ENCODE results near the gene CAP1. TPM values are rescaled to one million over a fixed set of nuclear protein-coding genes. Genes with fewer than 3 reads are reported as not detected.

Gene CAP1
- total and polyA plus RNA-seq, 9 of the 15 experiments (the other 6 are each of a cell fraction or from before 2014, with no cell fraction given) = 230 to 658 (median 281) TPM

DNA sequence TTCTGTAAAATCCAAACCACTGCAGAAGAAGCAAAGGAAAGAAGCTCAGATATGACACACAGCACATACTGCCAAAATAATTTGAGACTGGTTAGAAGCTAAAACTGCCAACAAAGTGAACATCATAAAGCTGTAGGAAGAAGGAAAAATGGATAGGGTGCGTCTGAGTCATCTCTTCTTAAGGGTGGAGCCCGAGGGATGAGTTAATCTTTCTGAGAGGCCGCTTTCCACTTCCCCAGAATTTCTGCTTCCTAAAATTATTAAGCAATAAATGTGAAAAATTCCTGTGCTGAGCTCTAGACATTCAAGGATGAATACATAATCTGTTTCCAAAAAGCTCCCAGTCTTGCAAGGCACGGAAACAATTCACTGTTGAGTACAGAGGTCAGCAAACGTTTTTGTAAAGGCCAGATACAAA lies 36.4 kb downstream of the CAP1 start (continued):
- TF ChIP-seq ZNF551 (CRISPR knock-in tag; IDR thresholded peaks at IDR 0.05) (no peak), MCM5 (IDR thresholded peaks at IDR 0.05; ENCODE audit: low read depth) (no peak), ZBTB1 (CRISPR knock-in tag; IDR thresholded peaks at IDR 0.05; ENCODE audit: borderline replicate concordance, low read depth) (no peak), KDM4B (IDR thresholded peaks at IDR 0.05; ENCODE audit: borderline replicate concordance in 2 of 2, low read depth in 1 of 2) (no peak), TFAP4 (CRISPR knock-in tag; IDR thresholded peaks at IDR 0.05; ENCODE audit: borderline replicate concordance) (no peak), HNRNPL (IDR thresholded peaks at IDR 0.05; ENCODE audit: low read depth, low read length) (no peak), TRIM28 (IDR thresholded peaks at IDR 0.05) (no peak), BDP1 (IDR thresholded peaks at IDR 0.05; ENCODE audit: insufficient read depth, insufficient read length) (no peak), ILF3 (IDR thresholded peaks at IDR 0.05; ENCODE audit: borderline replicate concordance) (no peak), SMARCA4 (IDR thresholded peaks at IDR 0.05) (peak; percentile 74)
- TF ChIP-seq, protein P1, sequence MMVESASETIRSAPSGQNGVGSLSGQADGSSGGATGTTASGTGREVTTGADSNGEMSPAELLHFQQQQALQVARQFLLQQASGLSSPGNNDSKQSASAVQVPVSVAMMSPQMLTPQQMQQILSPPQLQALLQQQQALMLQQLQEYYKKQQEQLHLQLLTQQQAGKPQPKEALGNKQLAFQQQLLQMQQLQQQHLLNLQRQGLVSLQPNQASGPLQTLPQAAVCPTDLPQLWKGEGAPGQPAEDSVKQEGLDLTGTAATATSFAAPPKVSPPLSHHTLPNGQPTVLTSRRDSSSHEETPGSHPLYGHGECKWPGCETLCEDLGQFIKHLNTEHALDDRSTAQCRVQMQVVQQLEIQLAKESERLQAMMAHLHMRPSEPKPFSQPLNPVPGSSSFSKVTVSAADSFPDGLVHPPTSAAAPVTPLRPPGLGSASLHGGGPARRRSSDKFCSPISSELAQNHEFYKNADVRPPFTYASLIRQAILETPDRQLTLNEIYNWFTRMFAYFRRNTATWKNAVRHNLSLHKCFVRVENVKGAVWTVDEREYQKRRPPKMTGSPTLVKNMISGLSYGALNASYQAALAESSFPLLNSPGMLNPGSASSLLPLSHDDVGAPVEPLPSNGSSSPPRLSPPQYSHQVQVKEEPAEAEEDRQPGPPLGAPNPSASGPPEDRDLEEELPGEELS (CRISPR knock-in tag; IDR thresholded peaks at IDR 0.05; ENCODE audit: borderline replicate concordance) = no peak
- TF ChIP-seq, protein P2, sequence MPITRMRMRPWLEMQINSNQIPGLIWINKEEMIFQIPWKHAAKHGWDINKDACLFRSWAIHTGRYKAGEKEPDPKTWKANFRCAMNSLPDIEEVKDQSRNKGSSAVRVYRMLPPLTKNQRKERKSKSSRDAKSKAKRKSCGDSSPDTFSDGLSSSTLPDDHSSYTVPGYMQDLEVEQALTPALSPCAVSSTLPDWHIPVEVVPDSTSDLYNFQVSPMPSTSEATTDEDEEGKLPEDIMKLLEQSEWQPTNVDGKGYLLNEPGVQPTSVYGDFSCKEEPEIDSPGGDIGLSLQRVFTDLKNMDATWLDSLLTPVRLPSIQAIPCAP (CRISPR knock-in tag; IDR thresholded peaks at IDR 0.05; ENCODE audit: borderline replicate concordance) = no peak
- TF ChIP-seq, protein P3, sequence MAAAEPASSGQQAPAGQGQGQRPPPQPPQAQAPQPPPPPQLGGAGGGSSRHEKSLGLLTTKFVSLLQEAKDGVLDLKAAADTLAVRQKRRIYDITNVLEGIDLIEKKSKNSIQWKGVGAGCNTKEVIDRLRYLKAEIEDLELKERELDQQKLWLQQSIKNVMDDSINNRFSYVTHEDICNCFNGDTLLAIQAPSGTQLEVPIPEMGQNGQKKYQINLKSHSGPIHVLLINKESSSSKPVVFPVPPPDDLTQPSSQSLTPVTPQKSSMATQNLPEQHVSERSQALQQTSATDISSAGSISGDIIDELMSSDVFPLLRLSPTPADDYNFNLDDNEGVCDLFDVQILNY (CRISPR knock-in tag; IDR thresholded peaks at IDR 0.05) = no peak
- TF ChIP-seq, protein P4, sequence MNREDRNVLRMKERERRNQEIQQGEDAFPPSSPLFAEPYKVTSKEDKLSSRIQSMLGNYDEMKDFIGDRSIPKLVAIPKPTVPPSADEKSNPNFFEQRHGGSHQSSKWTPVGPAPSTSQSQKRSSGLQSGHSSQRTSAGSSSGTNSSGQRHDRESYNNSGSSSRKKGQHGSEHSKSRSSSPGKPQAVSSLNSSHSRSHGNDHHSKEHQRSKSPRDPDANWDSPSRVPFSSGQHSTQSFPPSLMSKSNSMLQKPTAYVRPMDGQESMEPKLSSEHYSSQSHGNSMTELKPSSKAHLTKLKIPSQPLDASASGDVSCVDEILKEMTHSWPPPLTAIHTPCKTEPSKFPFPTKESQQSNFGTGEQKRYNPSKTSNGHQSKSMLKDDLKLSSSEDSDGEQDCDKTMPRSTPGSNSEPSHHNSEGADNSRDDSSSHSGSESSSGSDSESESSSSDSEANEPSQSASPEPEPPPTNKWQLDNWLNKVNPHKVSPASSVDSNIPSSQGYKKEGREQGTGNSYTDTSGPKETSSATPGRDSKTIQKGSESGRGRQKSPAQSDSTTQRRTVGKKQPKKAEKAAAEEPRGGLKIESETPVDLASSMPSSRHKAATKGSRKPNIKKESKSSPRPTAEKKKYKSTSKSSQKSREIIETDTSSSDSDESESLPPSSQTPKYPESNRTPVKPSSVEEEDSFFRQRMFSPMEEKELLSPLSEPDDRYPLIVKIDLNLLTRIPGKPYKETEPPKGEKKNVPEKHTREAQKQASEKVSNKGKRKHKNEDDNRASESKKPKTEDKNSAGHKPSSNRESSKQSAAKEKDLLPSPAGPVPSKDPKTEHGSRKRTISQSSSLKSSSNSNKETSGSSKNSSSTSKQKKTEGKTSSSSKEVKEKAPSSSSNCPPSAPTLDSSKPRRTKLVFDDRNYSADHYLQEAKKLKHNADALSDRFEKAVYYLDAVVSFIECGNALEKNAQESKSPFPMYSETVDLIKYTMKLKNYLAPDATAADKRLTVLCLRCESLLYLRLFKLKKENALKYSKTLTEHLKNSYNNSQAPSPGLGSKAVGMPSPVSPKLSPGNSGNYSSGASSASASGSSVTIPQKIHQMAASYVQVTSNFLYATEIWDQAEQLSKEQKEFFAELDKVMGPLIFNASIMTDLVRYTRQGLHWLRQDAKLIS (CRISPR knock-in tag; IDR thresholded peaks at IDR 0.05) = no peak
- TF ChIP-seq, protein P5, sequence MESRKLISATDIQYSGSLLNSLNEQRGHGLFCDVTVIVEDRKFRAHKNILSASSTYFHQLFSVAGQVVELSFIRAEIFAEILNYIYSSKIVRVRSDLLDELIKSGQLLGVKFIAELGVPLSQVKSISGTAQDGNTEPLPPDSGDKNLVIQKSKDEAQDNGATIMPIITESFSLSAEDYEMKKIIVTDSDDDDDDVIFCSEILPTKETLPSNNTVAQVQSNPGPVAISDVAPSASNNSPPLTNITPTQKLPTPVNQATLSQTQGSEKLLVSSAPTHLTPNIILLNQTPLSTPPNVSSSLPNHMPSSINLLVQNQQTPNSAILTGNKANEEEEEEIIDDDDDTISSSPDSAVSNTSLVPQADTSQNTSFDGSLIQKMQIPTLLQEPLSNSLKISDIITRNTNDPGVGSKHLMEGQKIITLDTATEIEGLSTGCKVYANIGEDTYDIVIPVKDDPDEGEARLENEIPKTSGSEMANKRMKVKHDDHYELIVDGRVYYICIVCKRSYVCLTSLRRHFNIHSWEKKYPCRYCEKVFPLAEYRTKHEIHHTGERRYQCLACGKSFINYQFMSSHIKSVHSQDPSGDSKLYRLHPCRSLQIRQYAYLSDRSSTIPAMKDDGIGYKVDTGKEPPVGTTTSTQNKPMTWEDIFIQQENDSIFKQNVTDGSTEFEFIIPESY (CRISPR knock-in tag; IDR thresholded peaks at IDR 0.05) = no peak
